GM12875 (cell line): Measurements from ENCODE around the gene PTPMT1.
"Not testable (repeated sequence)": the region's sequence is repeated elsewhere in the genome, so short reads cannot be mapped to it uniquely, and the experiment has no call there.

Source experiments
- H3K4me3 ChIP-seq: one replicate; pipeline ENCODE4 v1.5.1; 2011; ENCODE audit warnings: low read depth, low read length, control low read depth
- CTCF ChIP-seq: IDR thresholded peaks from 2 replicates; pipeline ENCODE4 v1.5.1; 2011; ENCODE audit warnings: low read depth, mild to moderate bottlenecking, control low read depth, inconsistent platforms, low read length, moderate library complexity, borderline replicate concordance; ENCODE audit not compliant: insufficient read depth

The PTPMT1 gene

GRCh38 chr11:47552056-47552565, 13.3 kb upstream of the PTPMT1 start:
- peak overlapping the region; percentile 96 for H3K4me3 ChIP-seq
- no peak for TF ChIP-seq CTCF

DNA sequence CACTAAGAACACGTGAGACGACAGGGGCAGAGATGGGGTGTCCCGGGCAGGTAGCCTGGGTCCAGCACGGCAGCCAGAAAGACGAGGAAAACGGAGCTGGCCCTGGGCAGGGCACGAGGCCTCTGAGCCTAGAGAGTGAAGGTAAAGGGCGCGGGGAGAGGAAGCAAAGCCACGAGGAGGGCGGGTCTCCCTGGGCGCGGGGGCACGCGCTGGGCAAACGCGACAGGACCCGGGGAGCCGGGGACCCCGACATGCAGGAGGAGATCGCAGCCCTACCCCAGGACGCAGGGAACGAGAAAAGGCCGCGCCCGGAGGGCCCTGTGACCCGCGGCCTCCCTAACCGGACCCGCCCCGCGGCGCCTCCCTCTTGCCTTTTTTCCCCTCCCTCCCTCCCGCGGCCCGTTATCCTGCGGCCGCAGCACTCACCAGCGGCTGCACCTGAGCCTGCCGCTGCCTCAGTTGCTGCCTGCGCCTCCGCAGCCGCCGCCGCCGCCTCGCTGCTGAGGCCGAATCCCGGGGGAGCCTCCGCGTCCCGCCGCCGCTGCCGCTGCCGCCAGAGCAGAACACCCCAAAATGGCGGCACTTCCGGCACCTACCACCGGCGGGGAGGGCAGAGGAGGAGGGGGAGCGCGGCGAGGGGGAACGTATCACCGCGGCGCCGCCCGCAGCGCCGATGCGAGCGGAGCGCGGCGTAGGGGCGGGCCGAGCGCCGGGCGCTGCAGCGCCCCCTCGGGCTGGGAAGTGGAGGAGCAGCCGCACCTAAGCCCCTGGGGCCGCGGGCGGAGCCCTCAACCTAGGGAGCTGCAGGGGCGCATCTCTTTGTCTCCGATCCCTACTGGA, 12.6 kb upstream of the PTPMT1 start, which contains the start of gene CELF1:
TSS of gene CELF1 (minus strand) at position 567 of the 840 bp plus-strand sequence. CDS start 53,609 bp downstream, outside the sequence.
- peak within 1 kb of the TSS; percentile 96 for H3K4me3 ChIP-seq
- peak; percentile 95 for TF ChIP-seq CTCF

- no peak for TF ChIP-seq CTCF
- H3K4me3 ChIP-seq: peak overlapping the region; percentile 26
Measured at GRCh38 chr11:47553406-47553743, 12.0 kb upstream of the PTPMT1 start.

- H3K4me3 ChIP-seq: not testable (repeated sequence)
Measured at GRCh38 chr11:47557004-47557403, 8.4 kb upstream of the PTPMT1 start.

DNA sequence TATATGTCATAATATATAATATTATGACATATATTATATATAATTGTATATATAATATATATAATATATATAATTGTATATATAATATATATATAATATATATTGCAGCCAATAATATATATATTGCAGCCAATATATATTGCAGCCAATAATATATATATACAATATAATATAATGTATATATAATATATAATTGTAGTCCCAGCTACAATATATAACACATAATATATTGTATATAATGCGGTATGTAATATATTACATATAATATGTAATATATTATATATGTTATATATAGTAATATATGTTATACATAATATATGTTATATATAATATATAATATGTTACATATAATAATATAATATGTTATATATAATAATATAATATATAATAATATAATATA, 6.7 kb upstream of the PTPMT1 start:
- TF ChIP-seq CTCF: no peak
- no peak overlapping the region for H3K4me3 ChIP-seq

GRCh38 chr11:47560426-47560825, 5.0 kb upstream of the PTPMT1 start:
- no peak for TF ChIP-seq CTCF
- no peak overlapping the region for H3K4me3 ChIP-seq

DNA sequence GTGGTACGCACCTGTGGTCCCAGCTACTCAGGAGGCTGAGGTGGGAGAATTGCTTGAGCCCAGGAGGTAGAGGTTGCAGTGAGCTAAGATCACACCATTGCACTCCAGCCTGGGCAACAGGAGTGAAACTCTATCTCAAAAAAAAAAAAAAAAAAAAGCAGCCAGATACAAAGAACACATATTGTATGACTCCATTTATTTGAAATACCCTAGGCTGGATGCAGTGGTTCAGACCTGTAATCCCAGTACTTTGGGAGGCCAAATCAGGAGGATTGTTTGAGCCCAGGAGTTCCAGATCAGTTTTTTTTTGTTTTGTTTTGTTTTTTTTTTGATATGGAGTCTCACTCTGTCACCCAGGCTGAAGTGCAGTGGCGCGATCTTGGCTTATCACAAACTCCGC, 3.0 kb upstream of the PTPMT1 start:
- not testable (repeated sequence) for H3K4me3 ChIP-seq

GRCh38 chr11:47564366-47564765, 1.0 kb upstream of the PTPMT1 start:
- H3K4me3 ChIP-seq: not testable (repeated sequence)

GRCh38 chr11:47564933-47565339, 463 bp upstream of the PTPMT1 start:
- H3K4me3 ChIP-seq: peak overlapping the region; percentile 94
- TF ChIP-seq CTCF: no peak
